Endothelial cell of umbilical vein (primary cell): ENCODE data around the gene MT1HL1.

Source experiments
- CTCF ChIP-seq, 2 donors: IDR thresholded peaks; 1 replicate in 1 of 2; 2 replicates in 1 of 2; pipeline ENCODE4 v1.5.1; 2011; ENCODE audit warnings: low read length in 2 of 2, mild to moderate bottlenecking in 2 of 2, moderate library complexity in 2 of 2, control low read depth in 1 of 2, inconsistent platforms in 1 of 2, low read depth in 1 of 2; ENCODE audit not compliant: insufficient read depth in 1 of 2; ENCODE audit errors: extremely low read depth in 1 of 2
- EZH2 ChIP-seq: IDR thresholded peaks from 2 replicates; pipeline ENCODE4 v1.6.1; 2012; ENCODE audit warnings: borderline replicate concordance, low read depth, mild to moderate bottlenecking, moderate library complexity, low read length, inconsistent platforms; ENCODE audit not compliant: severe bottlenecking
- FOS ChIP-seq: IDR thresholded peaks from 2 replicates; pipeline ENCODE4 v1.6.1; 2011; ENCODE audit warnings: mild to moderate bottlenecking, low read length, moderate library complexity, borderline replicate concordance; ENCODE audit not compliant: insufficient read depth
- GATA2 ChIP-seq: IDR thresholded peaks from 2 replicates; pipeline ENCODE4 v1.7.0; 2011; ENCODE audit warnings: low read depth, mild to moderate bottlenecking, moderate library complexity, mixed read lengths, low read length; ENCODE audit not compliant: insufficient read length, insufficient read depth
- JUN ChIP-seq: IDR thresholded peaks from 2 replicates; pipeline ENCODE4 v1.6.1; 2011; ENCODE audit warnings: borderline replicate concordance, low read depth; ENCODE audit not compliant: insufficient read length, insufficient read depth
- MAX ChIP-seq: IDR thresholded peaks from 2 replicates; pipeline ENCODE4 v1.6.1; 2011; ENCODE audit not compliant: insufficient read depth, insufficient read length
- MYC ChIP-seq: IDR thresholded peaks from one replicate; pipeline ENCODE4 v1.6.1; 2011; ENCODE audit warnings: mild to moderate bottlenecking, low read depth, low read length
- POLR2A ChIP-seq: IDR thresholded peaks from 2 replicates; pipeline ENCODE4 v1.6.1; 2012; ENCODE audit warnings: low read depth, mild to moderate bottlenecking, control low read depth, low read length
- POLR2AphosphoS5 ChIP-seq: IDR thresholded peaks from 2 replicates; pipeline ENCODE4 v1.6.1; 2012; ENCODE audit warnings: low read depth, mild to moderate bottlenecking, control low read depth, low read length, moderate library complexity; ENCODE audit not compliant: insufficient read depth

- no peak for TF ChIP-seq POLR2A
- no peak for TF ChIP-seq CTCF (IDR thresholded peaks at IDR 0.05; ENCODE audit: extremely low read depth in 1 of 2, insufficient read depth in 1 of 2, low read depth in 1 of 2, low read length in 2 of 2)
- no peak for TF ChIP-seq MAX
- no peak for TF ChIP-seq POLR2AphosphoS5
- TF ChIP-seq EZH2 = no peak
- TF ChIP-seq GATA2 = no peak
- no peak for TF ChIP-seq FOS
- TF ChIP-seq JUN = no peak
- TF ChIP-seq MYC = no peak
Measured at GRCh38 chr1:237038211-237038610, 34.0 kb upstream of the MT1HL1 start.
